Choroid plexus epithelial cell (primary cell): ENCODE results near the gene SINHCAF.

Experiments used
- DNase-seq: peaks from one replicate; pipeline ENCODE4 v3.0.0-alpha.2; 2010; ENCODE audit warnings: low read depth
- H3K4me3 ChIP-seq: 2 replicates; pipeline ENCODE4 v1.5.1; 2011; ENCODE audit warnings: low read depth, mild to moderate bottlenecking, control low read depth, low read length, moderate library complexity
- TF ChIP-seq, protein P1 (sequence below): conservative IDR thresholded peaks from 2 replicates; pipeline ENCODE4 v1.5.1; 2011; ENCODE audit warnings: low read depth, mild to moderate bottlenecking, control low read depth, inconsistent platforms, low read length, moderate library complexity

Gene SINHCAF

DNA sequence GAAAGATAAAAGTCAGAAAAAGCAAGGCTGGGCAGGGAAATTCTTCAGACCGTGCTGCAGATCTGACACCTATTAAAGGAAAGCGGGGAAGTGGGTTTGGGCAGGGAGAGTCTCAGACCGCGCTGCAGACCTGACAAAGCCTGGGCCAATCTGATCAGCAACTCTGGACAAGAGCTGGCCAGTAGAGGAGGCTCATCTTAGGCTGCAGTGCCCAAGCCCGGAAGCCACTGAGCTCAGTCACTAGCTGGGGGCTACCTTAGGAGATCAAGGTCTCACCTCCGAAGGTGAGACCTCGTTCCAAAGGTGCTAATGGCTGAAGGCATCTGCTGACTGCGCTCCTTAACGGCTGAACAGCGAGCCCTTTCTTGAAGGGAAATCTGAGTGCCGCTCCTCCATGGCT, 60.2 kb downstream of the SINHCAF start:
- TF ChIP-seq, protein P1, sequence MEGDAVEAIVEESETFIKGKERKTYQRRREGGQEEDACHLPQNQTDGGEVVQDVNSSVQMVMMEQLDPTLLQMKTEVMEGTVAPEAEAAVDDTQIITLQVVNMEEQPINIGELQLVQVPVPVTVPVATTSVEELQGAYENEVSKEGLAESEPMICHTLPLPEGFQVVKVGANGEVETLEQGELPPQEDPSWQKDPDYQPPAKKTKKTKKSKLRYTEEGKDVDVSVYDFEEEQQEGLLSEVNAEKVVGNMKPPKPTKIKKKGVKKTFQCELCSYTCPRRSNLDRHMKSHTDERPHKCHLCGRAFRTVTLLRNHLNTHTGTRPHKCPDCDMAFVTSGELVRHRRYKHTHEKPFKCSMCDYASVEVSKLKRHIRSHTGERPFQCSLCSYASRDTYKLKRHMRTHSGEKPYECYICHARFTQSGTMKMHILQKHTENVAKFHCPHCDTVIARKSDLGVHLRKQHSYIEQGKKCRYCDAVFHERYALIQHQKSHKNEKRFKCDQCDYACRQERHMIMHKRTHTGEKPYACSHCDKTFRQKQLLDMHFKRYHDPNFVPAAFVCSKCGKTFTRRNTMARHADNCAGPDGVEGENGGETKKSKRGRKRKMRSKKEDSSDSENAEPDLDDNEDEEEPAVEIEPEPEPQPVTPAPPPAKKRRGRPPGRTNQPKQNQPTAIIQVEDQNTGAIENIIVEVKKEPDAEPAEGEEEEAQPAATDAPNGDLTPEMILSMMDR = no peak
- H3K4me3 ChIP-seq = no peak overlapping the region
- DNase-seq = no peak

DNA sequence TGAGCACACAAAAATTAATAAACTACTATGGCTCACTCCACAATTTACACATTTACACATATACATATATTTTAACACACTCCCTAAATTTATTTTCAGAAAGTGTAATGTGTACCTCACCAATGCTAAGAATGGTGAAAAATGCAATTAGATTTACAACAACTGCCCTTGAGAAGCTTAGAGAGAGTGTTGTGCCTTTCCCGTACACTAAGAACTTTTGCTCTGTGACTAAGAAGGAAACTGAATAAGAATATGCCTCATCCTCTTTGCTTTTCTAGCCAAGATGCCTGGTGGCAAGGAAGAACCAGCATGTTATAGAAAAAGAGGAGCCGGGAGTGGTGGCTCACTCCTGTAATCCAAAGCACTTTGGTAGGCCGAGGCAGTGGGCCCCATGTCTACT, 62.3 kb downstream of the SINHCAF start:
- no peak overlapping the region for H3K4me3 ChIP-seq
- DNase-seq = no peak
- TF ChIP-seq, protein P1 = no peak

DNA sequence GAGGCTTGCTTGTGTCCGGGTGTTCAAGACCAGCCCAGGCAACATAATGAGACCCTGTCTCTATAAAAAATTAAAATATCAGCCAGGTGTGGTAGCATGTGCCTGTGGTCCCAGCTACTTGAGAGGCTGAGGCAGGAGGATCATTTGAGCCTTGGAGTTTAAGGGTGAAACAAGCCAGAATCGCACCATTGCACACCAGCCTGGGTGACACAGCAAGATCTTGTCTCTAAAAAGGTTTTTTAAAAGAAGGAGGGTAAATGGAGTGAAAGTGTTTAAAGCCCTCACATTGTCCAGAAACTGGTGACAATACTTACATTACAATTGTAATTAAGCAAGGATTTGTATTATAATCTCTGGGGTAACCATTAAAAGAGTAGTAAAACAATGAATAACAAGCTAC, 64.2 kb downstream of the SINHCAF start:
- TF ChIP-seq, protein P1 = no peak
- DNase-seq = no peak

DNA sequence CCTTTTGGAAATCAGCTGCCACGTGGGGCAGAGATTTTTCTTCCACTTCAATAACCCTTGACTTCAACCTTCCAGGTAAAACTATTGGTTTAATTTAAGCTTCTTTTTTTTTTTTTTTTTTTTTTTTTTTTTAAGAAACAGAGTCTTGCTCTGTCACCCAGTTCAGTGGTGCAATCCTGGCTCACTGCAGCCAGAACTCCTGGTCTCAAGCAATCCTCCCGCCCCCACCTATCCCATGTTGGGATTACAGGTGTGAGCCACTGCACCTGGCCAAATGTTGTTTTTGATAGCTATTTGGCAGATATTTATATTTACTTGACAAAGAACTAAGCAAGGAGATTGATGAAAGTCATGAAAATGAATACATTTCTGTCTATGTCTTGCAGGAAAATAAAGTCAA, 65.1 kb downstream of the SINHCAF start:
- H3K4me3 ChIP-seq = no peak overlapping the region
- TF ChIP-seq, protein P1 = no peak
- no peak for DNase-seq

More for the DNA sequence above, 64.2 kb downstream of the SINHCAF start:
- H3K4me3 ChIP-seq = no peak overlapping the region

DNA sequence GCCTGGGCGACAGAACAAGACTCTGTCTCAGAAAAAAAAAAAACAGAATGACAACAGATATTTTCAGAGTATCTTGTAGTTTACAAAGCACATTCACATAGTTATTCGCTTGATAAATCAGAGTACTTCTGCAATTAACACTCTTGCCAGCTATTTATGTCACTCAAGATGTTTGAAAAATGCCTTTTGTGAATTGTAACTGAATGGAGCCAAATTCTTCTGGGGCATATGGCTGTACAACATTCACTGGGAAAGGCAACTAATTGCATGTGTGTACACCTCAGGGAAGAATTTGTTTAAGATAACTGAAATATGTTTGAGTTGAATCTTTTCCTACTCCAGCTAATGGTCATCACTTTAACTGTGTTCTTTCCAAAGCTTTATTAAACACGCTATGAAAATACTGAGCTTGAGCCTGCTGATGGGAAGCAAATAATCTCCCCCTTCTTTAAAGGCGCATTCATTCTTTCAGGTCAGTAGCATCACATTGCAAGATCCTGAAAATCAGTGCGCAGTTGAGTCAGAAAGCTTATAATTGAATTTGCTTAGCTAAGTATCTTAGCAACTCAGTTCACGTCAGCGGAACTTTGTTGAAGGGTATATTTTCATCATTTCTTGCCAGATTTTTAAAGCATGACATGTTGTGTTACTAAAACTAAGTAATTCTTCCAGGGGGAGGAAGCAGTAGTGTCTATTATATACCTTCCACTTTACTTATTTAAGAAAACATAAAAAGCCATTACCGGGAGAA, 66.6 kb downstream of the SINHCAF start:
- peak; percentile 5 for DNase-seq
- TF ChIP-seq, protein P1 = no peak

DNA sequence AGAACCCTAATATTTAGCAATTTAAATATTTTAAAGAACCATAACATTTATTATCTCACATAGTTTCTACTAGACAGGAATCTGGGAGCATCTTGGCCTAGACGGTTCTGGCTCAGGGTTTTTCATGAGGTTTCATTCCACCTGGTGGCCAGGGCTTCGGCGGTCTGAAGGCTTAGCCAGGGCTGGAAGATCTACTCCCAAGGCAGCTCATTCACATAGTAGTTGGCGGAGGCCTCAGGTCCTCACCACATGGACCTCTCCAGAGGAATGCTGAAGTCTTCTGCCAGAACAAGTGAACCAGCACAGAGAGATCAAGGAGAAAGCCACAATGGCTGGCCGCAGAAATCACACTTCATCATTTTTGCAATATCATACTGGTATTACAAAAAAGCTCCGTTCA, 68.2 kb downstream of the SINHCAF start:
- DNase-seq = no peak
- no peak overlapping the region for H3K4me3 ChIP-seq
- TF ChIP-seq, protein P1 = no peak

More for the DNA sequence above, 66.6 kb downstream of the SINHCAF start:
- no peak overlapping the region for H3K4me3 ChIP-seq
